ENCODE measurements around the gene INTS4. TPM values are rescaled to one million over a fixed set of nuclear protein-coding genes. Genes with fewer than 3 reads are reported as not detected.

INTS4 gene
- polyA plus RNA-seq, 1 of the 3 experiments (the other 2 are of a cell fraction): 23.0 TPM

DNA sequence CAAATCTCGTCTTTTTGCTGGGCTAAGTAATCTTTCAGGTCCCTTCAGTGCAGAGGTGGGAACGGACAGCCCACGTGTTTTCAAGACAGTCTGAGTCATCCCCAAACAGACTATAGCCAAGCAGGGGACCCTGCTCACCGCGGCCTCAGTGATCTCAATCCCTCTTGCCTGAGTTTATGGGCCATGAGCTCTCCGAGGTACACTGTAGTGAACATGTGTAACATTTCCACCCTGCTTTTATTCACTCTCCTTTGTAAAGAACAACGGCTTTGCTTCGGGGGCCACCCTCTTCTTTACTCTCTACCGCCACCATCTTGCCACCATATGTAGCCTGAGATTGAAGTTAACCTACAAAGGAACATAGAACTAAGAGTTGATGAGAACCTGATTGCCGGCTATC, 40.2 kb upstream of the INTS4 start (continued):
- no peak for TF ChIP-seq PBX3 (IDR thresholded peaks at IDR 0.05)

- no peak for DNase-seq
- H3K27ac ChIP-seq (ENCODE audit: low read depth in 2 of 2, low read length in 1 of 2): no peak overlapping the region
- H3K9me2 ChIP-seq: no peaks in the 10 kb centered on the region
- H2AFZ ChIP-seq (ENCODE audit: low read depth): no peak overlapping the region
- ChIA-PET POLR2A (no interaction called here), CTCF (interaction anchor here (4.3 kb wide), 1 partner anchor 13 kb away, joined by 26 read pairs; no protein-coding TSS in a partner anchor)
- no peak overlapping the region for H3K4me2 ChIP-seq
- no peaks in the 10 kb centered on the region for H3K9me3 ChIP-seq
- TF ChIP-seq POLR2AphosphoS5 (IDR thresholded peaks at IDR 0.05; ENCODE audit: low read depth, low read length): no peak
- no peaks in the 10 kb centered on the region for H3K36me3 ChIP-seq (replicated peaks in 1 of 2; ENCODE audit: control insufficient read depth in 1 of 2, insufficient read depth in 2 of 2, low read length in 1 of 2)
- 68% methylated on average over 4 of the region's 4 CpGs for WGBS (ENCODE audit: low lambda C conversion rate)
- H3K4me3 ChIP-seq (ENCODE audit: low read depth in 2 of 2, low read length in 1 of 2): no peak overlapping the region
- peaks cover 9% of the 10 kb centered on the region for H3F3A ChIP-seq (replicated peaks; ENCODE audit: insufficient read depth)
- peaks cover 24 to 27% of the 10 kb centered on the region in 2 experiments; a peak in 3 of 4 replicates for H3K4me1 ChIP-seq (ENCODE audit: control insufficient read depth in 1 of 2, insufficient read depth in 2 of 2, low read depth in 1 of 2, low read length in 1 of 2)
- H4K20me1 ChIP-seq (ENCODE audit: insufficient read depth): no peaks in the 10 kb centered on the region
- no peaks in the 10 kb centered on the region for H3K79me2 ChIP-seq (ENCODE audit: insufficient read depth)
- H3K9ac ChIP-seq: no peak overlapping the region
- H3K27me3 ChIP-seq (ENCODE audit: insufficient read depth): no peaks in the 10 kb centered on the region
These were observed 38.6 kb upstream of the INTS4 start for GRCh38 chr11:78033040-78033439.

GRCh38 chr11:78032090-78032489, 37.6 kb upstream of the INTS4 start:
- DNase-seq: peak; percentile 42
- peaks cover 24% of the 10 kb centered on the region in 2 experiments; a peak in 3 of 4 replicates for H3K4me1 ChIP-seq (ENCODE audit: control insufficient read depth in 1 of 2, insufficient read depth in 2 of 2, low read depth in 1 of 2, low read length in 1 of 2)
- H3K9me3 ChIP-seq: no peaks in the 10 kb centered on the region
- H3K27ac ChIP-seq (ENCODE audit: low read depth in 2 of 2, low read length in 1 of 2): peak overlapping the region in 1 of 2 experiments; percentile 85; a peak in 2 of 4 replicates
- no peak overlapping the region for H2AFZ ChIP-seq (ENCODE audit: low read depth)
- no peaks in the 10 kb centered on the region for H3K79me2 ChIP-seq (ENCODE audit: insufficient read depth)
- no peaks in the 10 kb centered on the region for H3K27me3 ChIP-seq (ENCODE audit: insufficient read depth)
- no peak overlapping the region for H3K4me2 ChIP-seq
- H3F3A ChIP-seq (replicated peaks; ENCODE audit: insufficient read depth): peaks cover 9% of the 10 kb centered on the region
- no peak overlapping the region for H3K9ac ChIP-seq
- ChIA-PET POLR2A (interaction anchor here (3.0 kb wide), 1 partner anchor 37 kb away, joined by 27 read pairs; the partner anchor contains the start of gene INTS4), CTCF (interaction anchor here (1.0 to 4.3 kb wide), 2 partner anchors 12 to 14 kb away, joined by 3 to 26 read pairs; no protein-coding TSS in a partner anchor)
- H3K4me3 ChIP-seq (ENCODE audit: low read depth in 2 of 2, low read length in 1 of 2): no peak overlapping the region
- H4K20me1 ChIP-seq (ENCODE audit: insufficient read depth): no peaks in the 10 kb centered on the region
- no peak for TF ChIP-seq PBX3 (IDR thresholded peaks at IDR 0.05)
- TF ChIP-seq TAF1 (IDR thresholded peaks at IDR 0.05; ENCODE audit: borderline replicate concordance, low read depth, low read length): no peak
- TF ChIP-seq NFIC (IDR thresholded peaks at IDR 0.05; ENCODE audit: borderline replicate concordance): peak; percentile 43; the same call in 1 of the 2 replicates
- TF ChIP-seq EP300 (IDR thresholded peaks at IDR 0.05; ENCODE audit: borderline replicate concordance in 1 of 2, low read depth in 1 of 2, low read length in 1 of 2): 0 out of 4 replicates have a peak, but pooled peaks of 1 of the 2 experiments have one; percentile 27
- TF ChIP-seq, protein P1, sequence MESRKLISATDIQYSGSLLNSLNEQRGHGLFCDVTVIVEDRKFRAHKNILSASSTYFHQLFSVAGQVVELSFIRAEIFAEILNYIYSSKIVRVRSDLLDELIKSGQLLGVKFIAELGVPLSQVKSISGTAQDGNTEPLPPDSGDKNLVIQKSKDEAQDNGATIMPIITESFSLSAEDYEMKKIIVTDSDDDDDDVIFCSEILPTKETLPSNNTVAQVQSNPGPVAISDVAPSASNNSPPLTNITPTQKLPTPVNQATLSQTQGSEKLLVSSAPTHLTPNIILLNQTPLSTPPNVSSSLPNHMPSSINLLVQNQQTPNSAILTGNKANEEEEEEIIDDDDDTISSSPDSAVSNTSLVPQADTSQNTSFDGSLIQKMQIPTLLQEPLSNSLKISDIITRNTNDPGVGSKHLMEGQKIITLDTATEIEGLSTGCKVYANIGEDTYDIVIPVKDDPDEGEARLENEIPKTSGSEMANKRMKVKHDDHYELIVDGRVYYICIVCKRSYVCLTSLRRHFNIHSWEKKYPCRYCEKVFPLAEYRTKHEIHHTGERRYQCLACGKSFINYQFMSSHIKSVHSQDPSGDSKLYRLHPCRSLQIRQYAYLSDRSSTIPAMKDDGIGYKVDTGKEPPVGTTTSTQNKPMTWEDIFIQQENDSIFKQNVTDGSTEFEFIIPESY (IDR thresholded peaks at IDR 0.05; ENCODE audit: borderline replicate concordance, low read depth): no peak
- no peak for TF ChIP-seq JUND (IDR thresholded peaks at IDR 0.05)
- no peak for TF ChIP-seq SMC3 (IDR thresholded peaks at IDR 0.05; ENCODE audit: low read depth, low read length)
- no peak for TF ChIP-seq MEF2A (IDR thresholded peaks at IDR 0.05; ENCODE audit: borderline replicate concordance, low read depth)
- TF ChIP-seq TCF12 (IDR thresholded peaks at IDR 0.05): peak; percentile 29; the same call in 1 of the 2 replicates
- TF ChIP-seq ELF1 (IDR thresholded peaks at IDR 0.05): no peak
- no peaks in the 10 kb centered on the region for H3K36me3 ChIP-seq (replicated peaks in 1 of 2; ENCODE audit: control insufficient read depth in 1 of 2, insufficient read depth in 2 of 2, low read length in 1 of 2)
- H3K9me2 ChIP-seq: no peaks in the 10 kb centered on the region

All from SK-N-SH (cell line).